WERI-Rb-1 (cell line): ENCODE data around the gene MYO7B.

Experiments used
- DNase-seq: peaks from one replicate; pipeline ENCODE4 v3.0.0-alpha.2; 2020
- H3K27ac ChIP-seq: fragments of 250-450 bp; sonication (Bioruptor Pico); 2 replicates; pipeline ENCODE4 v1.5.1; 2020; ENCODE audit warnings: mild to moderate bottlenecking, moderate library complexity
- H3K27me3 ChIP-seq: fragments of 250-450 bp; sonication (Bioruptor Pico); 2 replicates; pipeline ENCODE4 v1.5.1; 2021; ENCODE audit warnings: mild to moderate bottlenecking, low read depth, moderate library complexity; ENCODE audit not compliant: insufficient read depth, severe bottlenecking
- H3K36me3 ChIP-seq: fragments of 250-450 bp; sonication (Bioruptor Pico); 2 replicates; pipeline ENCODE4 v1.5.1; 2020; ENCODE audit warnings: mild to moderate bottlenecking, moderate library complexity
- H3K4me3 ChIP-seq: 2 replicates; pipeline ENCODE4 v1.5.1; 2011; ENCODE audit warnings: low read depth, mild to moderate bottlenecking, control low read depth, low read length
- H3K9me3 ChIP-seq: fragments of 250-450 bp; sonication (Bioruptor Pico); 2 replicates; pipeline ENCODE4 v1.5.1; 2021; ENCODE audit warnings: mild to moderate bottlenecking, moderate library complexity; ENCODE audit not compliant: severe bottlenecking
- TF ChIP-seq, protein P1 (sequence below): IDR thresholded peaks from 2 replicates; pipeline ENCODE4 v1.5.1; 2011; ENCODE audit warnings: low read depth, mild to moderate bottlenecking, control low read depth, inconsistent platforms, low read length

The MYO7B gene

DNA sequence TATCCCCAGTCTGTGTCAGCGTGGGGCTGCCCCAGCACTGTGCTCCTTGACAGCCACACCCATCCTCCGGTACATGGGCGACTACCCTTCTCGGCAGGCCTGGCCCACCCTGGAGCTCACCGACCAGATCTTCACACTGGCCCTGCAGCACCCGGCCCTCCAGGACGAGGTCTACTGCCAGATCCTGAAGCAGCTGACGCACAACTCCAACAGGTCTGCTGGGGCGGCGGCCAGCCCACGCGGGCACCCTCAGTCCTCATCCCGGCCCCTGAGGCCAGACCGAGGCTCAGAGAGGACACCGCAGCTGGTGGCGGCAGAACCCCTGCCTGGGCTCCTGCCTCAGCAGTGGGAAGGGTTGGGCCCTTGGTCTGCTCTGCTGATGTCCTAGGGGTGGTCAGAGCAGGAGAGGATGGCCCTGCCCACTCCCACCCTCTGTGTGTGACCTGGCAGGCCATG, 96.1 kb downstream of the MYO7B start:
- Histone ChIP-seq H3K4me3 (no peak overlapping the region), H3K9me3 (no peaks in the 10 kb centered on the region), H3K27ac (no peak overlapping the region), H3K36me3 (no peaks in the 10 kb centered on the region), H3K27me3 (no peaks in the 10 kb centered on the region)
- TF ChIP-seq, protein P1, sequence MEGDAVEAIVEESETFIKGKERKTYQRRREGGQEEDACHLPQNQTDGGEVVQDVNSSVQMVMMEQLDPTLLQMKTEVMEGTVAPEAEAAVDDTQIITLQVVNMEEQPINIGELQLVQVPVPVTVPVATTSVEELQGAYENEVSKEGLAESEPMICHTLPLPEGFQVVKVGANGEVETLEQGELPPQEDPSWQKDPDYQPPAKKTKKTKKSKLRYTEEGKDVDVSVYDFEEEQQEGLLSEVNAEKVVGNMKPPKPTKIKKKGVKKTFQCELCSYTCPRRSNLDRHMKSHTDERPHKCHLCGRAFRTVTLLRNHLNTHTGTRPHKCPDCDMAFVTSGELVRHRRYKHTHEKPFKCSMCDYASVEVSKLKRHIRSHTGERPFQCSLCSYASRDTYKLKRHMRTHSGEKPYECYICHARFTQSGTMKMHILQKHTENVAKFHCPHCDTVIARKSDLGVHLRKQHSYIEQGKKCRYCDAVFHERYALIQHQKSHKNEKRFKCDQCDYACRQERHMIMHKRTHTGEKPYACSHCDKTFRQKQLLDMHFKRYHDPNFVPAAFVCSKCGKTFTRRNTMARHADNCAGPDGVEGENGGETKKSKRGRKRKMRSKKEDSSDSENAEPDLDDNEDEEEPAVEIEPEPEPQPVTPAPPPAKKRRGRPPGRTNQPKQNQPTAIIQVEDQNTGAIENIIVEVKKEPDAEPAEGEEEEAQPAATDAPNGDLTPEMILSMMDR = no peak
- DNase-seq = no peak

DNA sequence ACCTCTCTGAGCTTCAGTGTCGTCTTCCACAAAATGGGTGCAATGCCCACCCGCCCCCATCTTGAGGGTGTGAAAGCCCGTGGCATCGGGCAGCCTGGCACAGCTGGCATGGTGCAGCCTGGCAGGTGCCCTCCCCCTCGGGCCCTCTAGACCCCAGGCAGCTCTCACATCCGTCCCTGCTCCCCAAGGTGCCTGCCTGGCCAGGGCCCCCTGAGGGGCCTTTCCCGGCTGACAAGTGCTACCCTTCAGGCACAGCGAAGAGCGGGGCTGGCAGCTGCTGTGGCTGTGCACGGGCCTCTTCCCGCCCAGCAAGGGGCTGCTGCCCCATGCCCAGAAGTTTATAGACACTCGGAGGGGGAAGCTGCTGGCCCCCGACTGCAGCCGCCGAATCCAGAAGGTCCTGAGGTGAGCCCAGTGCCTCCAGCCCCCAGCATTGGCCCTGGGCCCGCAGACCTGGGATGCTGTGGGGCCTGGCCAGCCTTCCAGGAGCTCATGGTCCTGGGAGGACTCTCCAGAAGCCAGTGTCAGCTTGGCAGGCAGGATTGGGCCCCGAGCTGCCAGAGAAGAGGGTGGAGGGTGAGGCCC, 96.6 kb downstream of the MYO7B start:
- no peak overlapping the region for H3K4me3 ChIP-seq
- no peak overlapping the region for H3K27ac ChIP-seq
- no peak for DNase-seq
- H3K36me3 ChIP-seq = no peaks in the 10 kb centered on the region
- TF ChIP-seq, protein P1 = no peak
- H3K9me3 ChIP-seq = no peaks in the 10 kb centered on the region
- no peaks in the 10 kb centered on the region for H3K27me3 ChIP-seq

DNA sequence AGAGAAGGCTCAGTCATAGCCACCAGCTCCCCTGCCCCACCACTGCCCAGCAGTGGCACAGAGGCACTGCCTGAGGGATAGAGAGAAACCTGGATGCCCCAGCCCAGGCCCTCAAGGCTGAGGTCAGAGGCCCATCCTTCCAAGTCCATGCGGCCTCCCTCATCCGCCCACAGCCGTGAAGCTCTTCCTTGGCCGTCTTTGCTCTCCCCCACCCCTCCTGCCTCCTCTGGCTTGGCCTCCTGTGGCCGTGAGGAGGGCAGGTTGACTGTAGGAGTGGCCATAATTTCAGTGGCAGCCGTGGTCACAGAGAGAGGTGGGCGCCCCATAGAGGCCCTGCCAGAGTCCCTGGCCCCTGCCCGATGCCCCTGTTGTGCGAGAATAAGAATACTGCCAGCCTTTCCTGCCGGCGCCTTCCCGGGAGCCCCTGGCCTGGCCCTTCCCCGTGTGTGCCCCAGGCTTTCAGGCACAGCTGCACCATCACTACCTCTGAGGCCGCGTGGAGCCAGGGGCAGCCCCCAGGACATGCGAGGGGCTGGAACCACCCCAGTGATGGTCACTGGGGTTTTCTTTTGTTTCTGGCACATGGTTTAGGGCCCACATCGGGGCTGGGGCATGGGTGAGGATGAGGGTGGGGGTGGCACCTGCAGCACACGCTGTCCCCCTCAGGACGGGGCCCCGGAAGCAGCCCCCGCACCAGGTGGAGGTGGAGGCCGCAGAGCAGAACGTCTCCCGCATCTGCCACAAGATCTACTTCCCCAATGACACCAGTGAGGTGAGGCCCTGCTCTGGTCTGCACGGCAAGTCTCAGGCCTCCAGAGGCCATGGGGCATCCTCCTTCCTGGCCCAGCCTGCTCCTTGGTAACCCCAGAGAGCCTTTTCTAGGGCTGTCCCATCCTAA, 97.4 kb downstream of the MYO7B start:
- TF ChIP-seq, protein P1 = no peak
- H3K9me3 ChIP-seq = no peaks in the 10 kb centered on the region
- no peak overlapping the region for H3K27ac ChIP-seq
- no peak overlapping the region for H3K4me3 ChIP-seq
- DNase-seq = no peak
- H3K27me3 ChIP-seq = no peaks in the 10 kb centered on the region
- H3K36me3 ChIP-seq = no peaks in the 10 kb centered on the region

DNA sequence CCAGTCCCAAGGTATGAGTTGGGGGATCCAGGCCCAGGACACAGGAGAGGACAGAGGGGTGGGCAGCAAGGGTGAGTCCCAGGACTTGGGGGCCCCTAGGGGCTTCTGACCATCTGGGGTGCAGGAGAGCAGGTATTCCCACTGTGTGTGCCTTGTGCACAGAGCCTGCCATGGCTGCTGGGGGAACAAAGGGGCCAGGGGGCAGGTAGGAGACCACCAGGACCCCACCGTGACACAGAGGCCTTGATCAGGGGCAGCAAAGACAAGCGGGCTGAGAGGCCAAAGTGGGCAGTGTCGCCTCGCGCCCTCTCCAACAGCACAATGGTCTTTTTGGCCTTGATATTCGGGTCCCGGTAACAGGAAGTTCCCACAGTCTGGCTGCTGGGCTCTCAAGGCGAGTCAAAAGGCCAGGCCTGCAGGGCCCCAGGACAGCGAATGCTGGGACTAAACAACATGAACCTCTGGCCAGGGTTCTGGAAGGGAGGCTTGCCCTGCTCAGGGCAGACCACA, 98.1 kb downstream of the MYO7B start:
- TF ChIP-seq, protein P1 = no peak
- Histone ChIP-seq H3K4me3 (no peak overlapping the region), H3K36me3 (no peaks in the 10 kb centered on the region), H3K27me3 (no peaks in the 10 kb centered on the region), H3K27ac (no peak overlapping the region), H3K9me3 (no peaks in the 10 kb centered on the region)
- DNase-seq = no peak

DNA sequence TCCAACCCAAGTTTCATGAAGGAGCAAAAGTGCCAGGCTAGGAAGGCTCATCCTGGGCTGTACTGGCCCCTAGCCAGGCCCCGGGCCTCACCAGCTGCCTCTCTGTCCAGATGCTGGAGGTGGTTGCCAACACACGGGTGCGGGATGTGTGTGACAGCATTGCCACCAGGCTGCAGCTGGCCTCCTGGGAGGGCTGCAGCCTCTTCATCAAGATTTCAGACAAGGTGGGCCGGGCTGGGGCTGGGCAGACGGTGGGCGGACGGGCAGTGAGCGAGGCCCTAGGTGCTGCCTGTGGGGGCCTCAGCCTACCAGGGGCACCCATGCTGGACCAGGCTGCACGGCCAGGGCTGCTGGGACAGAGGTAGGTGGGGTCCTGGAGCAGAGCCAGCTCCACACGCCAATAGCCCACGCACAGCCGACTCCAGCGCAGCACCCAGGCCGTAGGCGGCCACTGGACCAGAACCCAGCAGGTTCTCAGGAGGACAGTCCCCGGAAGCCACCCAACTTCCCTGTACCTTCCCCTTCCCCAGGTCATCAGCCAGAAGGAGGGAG, 98.7 kb downstream of the MYO7B start:
- Histone ChIP-seq H3K27me3 (no peaks in the 10 kb centered on the region), H3K4me3 (no peak overlapping the region), H3K27ac (no peak overlapping the region), H3K9me3 (no peaks in the 10 kb centered on the region), H3K36me3 (no peaks in the 10 kb centered on the region)
- no peak for DNase-seq
- TF ChIP-seq, protein P1 = no peak
